H9 (cell line): ENCODE results near the gene CDH4. TPM values are rescaled to one million over a fixed set of nuclear protein-coding genes. Genes with fewer than 3 reads are reported as not detected.

Experiments used
- DNase-seq: peaks from one replicate; pipeline ENCODE4 v3.0.0-alpha.2; 2017
- H2AFZ ChIP-seq: one replicate; pipeline ENCODE4 v1.6.1; 2013; ENCODE audit warnings: mild to moderate bottlenecking, low read length, control low read depth, moderate library complexity
- H2AK5ac ChIP-seq: 2 replicates; pipeline ENCODE4 v1.6.1; 2013; ENCODE audit warnings: low read length, control low read depth, mixed read lengths; ENCODE audit not compliant: insufficient read length
- H2BK120ac ChIP-seq: one replicate; pipeline ENCODE4 v1.6.1; 2013; ENCODE audit warnings: low read depth, mild to moderate bottlenecking, low read length, control low read depth, inconsistent platforms; ENCODE audit not compliant: poor library complexity, severe bottlenecking
- H2BK12ac ChIP-seq: 2 replicates; pipeline ENCODE4 v1.6.1; 2013; ENCODE audit warnings: low read length, control low read depth, mixed read lengths, low read depth; ENCODE audit not compliant: insufficient read length
- H2BK15ac ChIP-seq: 2 replicates; pipeline ENCODE4 v1.6.1; 2013; ENCODE audit warnings: low read depth, low read length, control low read depth
- H2BK20ac ChIP-seq: one replicate; pipeline ENCODE4 v1.6.1; 2013; ENCODE audit warnings: low read depth, mild to moderate bottlenecking, low read length, control low read depth, inconsistent platforms; ENCODE audit not compliant: poor library complexity, severe bottlenecking
- H2BK5ac ChIP-seq: 2 replicates; pipeline ENCODE4 v1.6.1; 2013; ENCODE audit warnings: low read length, control low read depth, mixed read lengths; ENCODE audit not compliant: insufficient read length
- H3K14ac ChIP-seq: 2 replicates; pipeline ENCODE4 v1.6.1; 2013; ENCODE audit warnings: low read length, control low read depth; ENCODE audit not compliant: insufficient read depth
- H3K18ac ChIP-seq: 2 replicates; pipeline ENCODE4 v1.6.1; 2013; ENCODE audit warnings: low read depth, mild to moderate bottlenecking, mixed read lengths, low read length, control low read depth; ENCODE audit not compliant: insufficient read length
- H3K23ac ChIP-seq: 2 replicates; pipeline ENCODE4 v1.6.1; 2013; ENCODE audit warnings: low read length, control low read depth, mixed read lengths, low read depth; ENCODE audit not compliant: insufficient read length
- H3K23me2 ChIP-seq: 2 replicates; pipeline ENCODE4 v1.6.1; 2013; ENCODE audit warnings: low read depth, mild to moderate bottlenecking, mixed read lengths, low read length, control low read depth; ENCODE audit not compliant: insufficient read length, poor library complexity, severe bottlenecking
- H3K27ac ChIP-seq: 2 replicates; pipeline ENCODE4 v1.5.1; 2013; ENCODE audit warnings: low read length, control low read depth, mixed read lengths, low read depth; ENCODE audit not compliant: insufficient read length
- H3K27me3 ChIP-seq: 2 replicates; pipeline ENCODE4 v1.6.1; 2013; ENCODE audit warnings: low read length, control low read depth, inconsistent platforms; ENCODE audit not compliant: insufficient read depth
- H3K4ac ChIP-seq: 2 replicates; pipeline ENCODE4 v1.6.1; 2013; ENCODE audit warnings: low read depth, mild to moderate bottlenecking, control low read depth, inconsistent platforms, low read length, moderate library complexity
- H3K4me1 ChIP-seq: 2 replicates; pipeline ENCODE4 v1.6.1; 2013; ENCODE audit warnings: low read length, control low read depth, inconsistent platforms; ENCODE audit not compliant: insufficient read depth
- H3K4me2 ChIP-seq: 2 replicates; pipeline ENCODE4 v1.6.1; 2013; ENCODE audit warnings: low read length, control low read depth, mixed read lengths; ENCODE audit not compliant: insufficient read length, insufficient read depth
- H3K56ac ChIP-seq: 2 replicates; pipeline ENCODE4 v1.6.1; 2013; ENCODE audit warnings: low read depth, mild to moderate bottlenecking, mixed read lengths, low read length, control low read depth; ENCODE audit not compliant: insufficient read length
- H3K79me1 ChIP-seq: 2 replicates; pipeline ENCODE4 v1.6.1; 2013; ENCODE audit warnings: low read depth, mild to moderate bottlenecking, moderate library complexity, low read length, control low read depth, inconsistent platforms; ENCODE audit not compliant: insufficient read depth, poor library complexity, severe bottlenecking
- H3K79me2 ChIP-seq: 2 replicates; pipeline ENCODE4 v1.6.1; 2013; ENCODE audit warnings: low read length, control low read depth, inconsistent platforms; ENCODE audit not compliant: insufficient read depth
- H3K9ac ChIP-seq: 2 replicates; pipeline ENCODE4 v1.6.1; 2013; ENCODE audit warnings: low read length, control low read depth, mixed read lengths; ENCODE audit not compliant: insufficient read length; ENCODE audit errors: extremely low read depth
- H3K9me3 ChIP-seq: one replicate; pipeline ENCODE4 v1.6.1; 2013; ENCODE audit warnings: low read depth, low read length, inconsistent platforms; ENCODE audit not compliant: control insufficient read depth
- H3T11ph ChIP-seq: one replicate; pipeline ENCODE4 v1.6.1; 2013; ENCODE audit warnings: mild to moderate bottlenecking, low read length, control low read depth, inconsistent platforms
- H4K20me1 ChIP-seq: one replicate; pipeline ENCODE4 v1.6.1; 2013; ENCODE audit not compliant: control insufficient read depth, insufficient read length, insufficient read depth
- H4K5ac ChIP-seq: 2 replicates; pipeline ENCODE4 v1.6.1; 2013; ENCODE audit warnings: low read depth, mild to moderate bottlenecking, mixed read lengths, low read length, control low read depth; ENCODE audit not compliant: insufficient read length
- H4K8ac ChIP-seq: replicated peaks from 2 replicates; pipeline ENCODE4 v1.6.1; 2013; ENCODE audit warnings: low read length, control low read depth, mixed read lengths, low read depth; ENCODE audit not compliant: insufficient read length
- H4K91ac ChIP-seq: 2 replicates; pipeline ENCODE4 v1.6.1; 2013; ENCODE audit warnings: low read depth, mild to moderate bottlenecking, moderate library complexity, mixed read lengths, low read length, control low read depth; ENCODE audit not compliant: insufficient read length
- H3K27ac Mint-ChIP-seq, 3 experiments: 2 replicates in 2 of 3; 3 replicates in 1 of 3; pipeline ENCODE4 v1.8.0; 2020 to 2021; ENCODE audit warnings: mixed read lengths in 3 of 3, mild to moderate bottlenecking in 1 of 3, moderate library complexity in 1 of 3
- H3K27me3 Mint-ChIP-seq: 2 replicates; pipeline ENCODE4 v1.8.0; 2021; ENCODE audit warnings: low read depth, mild to moderate bottlenecking, moderate library complexity, mixed read lengths
- H3K36me3 Mint-ChIP-seq, 3 experiments: 2 replicates in 2 of 3; 3 replicates in 1 of 3; pipeline ENCODE4 v1.8.0; 2020 to 2021; ENCODE audit warnings: low read depth in 3 of 3, mixed read lengths in 3 of 3; ENCODE audit not compliant: insufficient read depth in 1 of 3
- H3K4me1 Mint-ChIP-seq, 2 experiments: 2 replicates each; pipeline ENCODE4 v1.8.0; 2020; ENCODE audit warnings: mixed read lengths in 2 of 2
- H3K4me3 Mint-ChIP-seq, 2 experiments: 2 replicates in 1 of 2; 3 replicates in 1 of 2; pipeline ENCODE4 v1.8.0; 2020 to 2021; ENCODE audit warnings: mild to moderate bottlenecking in 2 of 2, mixed read lengths in 2 of 2, moderate library complexity in 1 of 2
- H3K9me3 Mint-ChIP-seq, 2 experiments: 2 replicates in 1 of 2; 3 replicates in 1 of 2; pipeline ENCODE4 v1.8.0; 2020; ENCODE audit warnings: mild to moderate bottlenecking in 2 of 2, mixed read lengths in 2 of 2, moderate library complexity in 1 of 2
- whole genome bisulfite sequencing: extraction: QIAGEN DNeasy Blood & Tissue Kit; methylation state at CpG from one replicate; pipeline ENCODE4 v1.1.7; 2013; ENCODE audit warnings: missing lambda C conversion rate, low lambda C conversion rate, mixed read lengths; ENCODE audit not compliant: insufficient read length; ENCODE audit errors: extremely low coverage; 5-methylcytosine and 5-hydroxymethylcytosine counted together
- total RNA-seq: library from RNA; stranded (reverse); gene quantifications from 2 replicates; pipeline ENCODE4 v1.2.1, GENCODE V29; 2021
- TF ChIP-seq, protein P1 (sequence below): fragments of 200-600 bp; sonication (generic); conservative IDR thresholded peaks from 3 replicates; pipeline ENCODE4 v1.8.0; 2021; ENCODE audit warnings: antibody characterized with exemption, mild to moderate bottlenecking

The CDH4 gene
- total RNA-seq, 1 experiment from 2014 or later: 3.0 TPM

DNA sequence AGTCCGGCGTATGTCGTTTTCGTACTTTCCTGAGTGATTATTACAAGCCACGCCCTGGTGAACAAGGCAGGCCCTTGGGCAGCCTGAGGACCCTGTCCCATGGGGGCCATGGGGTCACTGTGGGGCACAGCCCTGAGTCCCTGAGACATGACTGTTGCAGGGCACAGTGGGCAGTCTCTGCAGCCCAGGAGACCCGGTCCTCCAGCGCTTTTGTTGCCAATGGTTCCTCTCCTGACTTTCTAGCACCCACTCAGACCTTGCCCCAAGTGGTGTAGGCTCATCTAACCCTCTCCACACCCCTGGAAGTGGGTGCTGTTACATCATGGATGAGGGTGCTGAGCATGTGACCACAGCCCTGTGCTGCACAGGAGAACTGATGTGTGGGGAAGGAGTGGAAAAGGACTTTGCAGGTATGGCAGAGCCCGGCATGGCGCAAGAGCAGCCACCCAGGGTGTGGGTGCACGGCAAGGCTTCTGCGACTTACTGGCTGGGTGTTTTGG, 494.1 kb downstream of the CDH4 start:
- H3K14ac ChIP-seq: no peak overlapping the region
- no peak overlapping the region for H2BK5ac ChIP-seq
- H3K4me1 Mint-ChIP-seq: no peaks in the 10 kb centered on the region
- no peak overlapping the region for H3K27ac ChIP-seq
- H3K36me3 Mint-ChIP-seq: 0 out of 7 replicates have a peak, but pooled peaks cover 0 to 7% (median 0%) of the 10 kb centered on the region in 3 experiments
- no peak overlapping the region for H2AK5ac ChIP-seq
- H3K27me3 Mint-ChIP-seq: peaks cover 30% of the 10 kb centered on the region
- no peak overlapping the region for H2BK120ac ChIP-seq
- H2BK12ac ChIP-seq: no peak overlapping the region
- H3T11ph ChIP-seq: no peak overlapping the region
- no peak overlapping the region for H3K4me2 ChIP-seq
- no peaks in the 10 kb centered on the region for H3K79me2 ChIP-seq
- H4K20me1 ChIP-seq: no peaks in the 10 kb centered on the region
- no peak overlapping the region for H2AFZ ChIP-seq
- no peaks in the 10 kb centered on the region for H3K9me3 ChIP-seq
- H3K9ac ChIP-seq: no peak overlapping the region
- no peak overlapping the region for H3K56ac ChIP-seq
- TF ChIP-seq, protein P1, sequence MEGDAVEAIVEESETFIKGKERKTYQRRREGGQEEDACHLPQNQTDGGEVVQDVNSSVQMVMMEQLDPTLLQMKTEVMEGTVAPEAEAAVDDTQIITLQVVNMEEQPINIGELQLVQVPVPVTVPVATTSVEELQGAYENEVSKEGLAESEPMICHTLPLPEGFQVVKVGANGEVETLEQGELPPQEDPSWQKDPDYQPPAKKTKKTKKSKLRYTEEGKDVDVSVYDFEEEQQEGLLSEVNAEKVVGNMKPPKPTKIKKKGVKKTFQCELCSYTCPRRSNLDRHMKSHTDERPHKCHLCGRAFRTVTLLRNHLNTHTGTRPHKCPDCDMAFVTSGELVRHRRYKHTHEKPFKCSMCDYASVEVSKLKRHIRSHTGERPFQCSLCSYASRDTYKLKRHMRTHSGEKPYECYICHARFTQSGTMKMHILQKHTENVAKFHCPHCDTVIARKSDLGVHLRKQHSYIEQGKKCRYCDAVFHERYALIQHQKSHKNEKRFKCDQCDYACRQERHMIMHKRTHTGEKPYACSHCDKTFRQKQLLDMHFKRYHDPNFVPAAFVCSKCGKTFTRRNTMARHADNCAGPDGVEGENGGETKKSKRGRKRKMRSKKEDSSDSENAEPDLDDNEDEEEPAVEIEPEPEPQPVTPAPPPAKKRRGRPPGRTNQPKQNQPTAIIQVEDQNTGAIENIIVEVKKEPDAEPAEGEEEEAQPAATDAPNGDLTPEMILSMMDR: no peak
- H4K8ac ChIP-seq: no peak overlapping the region
- no peak overlapping the region for H2BK20ac ChIP-seq
- H3K4me3 Mint-ChIP-seq: no peak overlapping the region
- H3K27ac Mint-ChIP-seq: no peak overlapping the region
- H2BK15ac ChIP-seq: no peak overlapping the region
- H4K91ac ChIP-seq: no peak overlapping the region
- H3K9me3 Mint-ChIP-seq: peaks cover 11 to 12% of the 10 kb centered on the region in 2 experiments
- no peak overlapping the region for H3K18ac ChIP-seq
- DNase-seq: no peak
- H4K5ac ChIP-seq: no peak overlapping the region
- H3K4me1 ChIP-seq: no peaks in the 10 kb centered on the region
- no peaks in the 10 kb centered on the region for H3K23me2 ChIP-seq
- no peaks in the 10 kb centered on the region; the same call in 1 of the 2 replicates for H3K27me3 ChIP-seq
- no peaks in the 10 kb centered on the region for H3K79me1 ChIP-seq
- WGBS: no CpG with 5 or more reads among the region's 11 CpGs
- H3K23ac ChIP-seq: no peak overlapping the region
- no peak overlapping the region for H3K4ac ChIP-seq
